Nephron progenitor cell (in vitro differentiated cells): ENCODE results near the gene SLF2.

Source experiments
- DNase-seq: peaks from one replicate; pipeline ENCODE4 v3.0.0; 2021
- H3K27ac Mint-ChIP-seq: 2 replicates; pipeline ENCODE4 v1.8.0; 2021; ENCODE audit warnings: mild to moderate bottlenecking, moderate library complexity, mixed read lengths
- H3K27me3 Mint-ChIP-seq: 2 replicates; pipeline ENCODE4 v1.8.0; 2021; ENCODE audit warnings: mild to moderate bottlenecking, low read depth, mixed read lengths; ENCODE audit not compliant: poor library complexity
- H3K36me3 Mint-ChIP-seq: 2 replicates; pipeline ENCODE4 v1.8.0; 2021; ENCODE audit warnings: low read depth, mixed read lengths
- H3K4me1 Mint-ChIP-seq: 2 replicates; pipeline ENCODE4 v1.8.0; 2021; ENCODE audit warnings: mixed read lengths
- H3K4me3 Mint-ChIP-seq: 2 replicates; pipeline ENCODE4 v1.8.0; 2021; ENCODE audit warnings: mild to moderate bottlenecking, moderate library complexity, mixed read lengths
- H3K9me3 Mint-ChIP-seq: 2 replicates; pipeline ENCODE4 v1.8.0; 2021; ENCODE audit warnings: mild to moderate bottlenecking, moderate library complexity, mixed read lengths
- TF ChIP-seq, protein P1 (sequence below): fragments of 200-600 bp; sonication (generic); IDR thresholded peaks from 2 replicates; pipeline ENCODE4 v1.5.0; 2021; ENCODE audit warnings: antibody characterized with exemption

The SLF2 gene

DNA sequence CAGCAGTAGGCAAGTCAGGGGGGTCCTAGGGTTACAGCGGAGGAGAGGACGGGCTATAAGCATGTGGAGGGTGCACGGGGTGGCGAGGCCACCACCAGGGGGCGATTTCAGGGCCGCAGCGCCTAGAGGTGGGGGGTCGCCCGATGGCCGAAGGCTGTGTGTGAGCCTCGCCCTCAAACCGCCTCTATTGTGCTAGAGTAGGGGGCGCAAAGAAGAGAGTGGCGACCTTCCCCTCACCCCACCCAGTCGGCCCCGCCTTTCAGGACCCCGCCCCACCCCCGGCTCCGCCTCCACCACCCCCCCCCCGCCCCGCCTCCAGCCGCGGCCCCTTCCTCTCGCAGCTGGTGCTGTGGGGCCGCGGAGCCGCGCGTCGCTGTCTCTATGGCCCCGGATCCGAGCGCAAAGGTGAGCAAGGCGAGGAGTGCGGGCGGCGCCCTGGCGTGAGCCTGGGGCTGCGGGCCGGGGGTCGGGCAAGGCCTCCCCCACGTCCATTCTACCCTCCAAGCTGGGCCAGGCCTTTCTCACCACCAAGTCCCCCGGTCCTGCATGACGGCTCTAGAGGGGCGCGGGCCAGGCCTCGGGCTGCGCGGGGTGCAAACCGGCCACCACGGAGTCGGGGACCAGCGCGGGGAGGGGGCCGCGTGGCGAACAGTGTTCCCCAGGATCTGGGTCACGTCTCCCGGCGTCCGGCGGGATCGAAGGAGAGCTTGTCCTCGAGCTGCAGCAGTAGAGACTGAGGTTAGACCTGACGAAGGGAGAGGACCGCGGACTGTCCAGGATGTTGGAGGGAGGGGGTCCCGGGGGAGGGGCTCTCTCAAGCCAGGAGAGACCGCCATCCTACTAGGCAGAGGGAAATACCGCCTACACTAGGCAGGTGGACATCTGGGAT, 56.7 kb downstream of the SLF2 start, which contains the start of gene SEMA4G:
Gene SEMA4G, plus strand, starts transcription at position 318 of the 889 bp plus-strand sequence. CDS start 3,409 bp downstream, outside the sequence.
- peak within 1 kb of the TSS; percentile 79 for H3K4me3 Mint-ChIP-seq
- peaks cover 5% of the 10 kb centered on the region for H3K27me3 Mint-ChIP-seq
- H3K36me3 Mint-ChIP-seq: peaks cover 7% of the 10 kb centered on the region
- DNase-seq: peak; percentile 82
- TF ChIP-seq, protein P1, sequence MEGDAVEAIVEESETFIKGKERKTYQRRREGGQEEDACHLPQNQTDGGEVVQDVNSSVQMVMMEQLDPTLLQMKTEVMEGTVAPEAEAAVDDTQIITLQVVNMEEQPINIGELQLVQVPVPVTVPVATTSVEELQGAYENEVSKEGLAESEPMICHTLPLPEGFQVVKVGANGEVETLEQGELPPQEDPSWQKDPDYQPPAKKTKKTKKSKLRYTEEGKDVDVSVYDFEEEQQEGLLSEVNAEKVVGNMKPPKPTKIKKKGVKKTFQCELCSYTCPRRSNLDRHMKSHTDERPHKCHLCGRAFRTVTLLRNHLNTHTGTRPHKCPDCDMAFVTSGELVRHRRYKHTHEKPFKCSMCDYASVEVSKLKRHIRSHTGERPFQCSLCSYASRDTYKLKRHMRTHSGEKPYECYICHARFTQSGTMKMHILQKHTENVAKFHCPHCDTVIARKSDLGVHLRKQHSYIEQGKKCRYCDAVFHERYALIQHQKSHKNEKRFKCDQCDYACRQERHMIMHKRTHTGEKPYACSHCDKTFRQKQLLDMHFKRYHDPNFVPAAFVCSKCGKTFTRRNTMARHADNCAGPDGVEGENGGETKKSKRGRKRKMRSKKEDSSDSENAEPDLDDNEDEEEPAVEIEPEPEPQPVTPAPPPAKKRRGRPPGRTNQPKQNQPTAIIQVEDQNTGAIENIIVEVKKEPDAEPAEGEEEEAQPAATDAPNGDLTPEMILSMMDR: peak; percentile 66
- H3K9me3 Mint-ChIP-seq: no peaks in the 10 kb centered on the region
- H3K27ac Mint-ChIP-seq: no peak within 1 kb of the TSS
- peaks cover 66% of the 10 kb centered on the region for H3K4me1 Mint-ChIP-seq

DNA sequence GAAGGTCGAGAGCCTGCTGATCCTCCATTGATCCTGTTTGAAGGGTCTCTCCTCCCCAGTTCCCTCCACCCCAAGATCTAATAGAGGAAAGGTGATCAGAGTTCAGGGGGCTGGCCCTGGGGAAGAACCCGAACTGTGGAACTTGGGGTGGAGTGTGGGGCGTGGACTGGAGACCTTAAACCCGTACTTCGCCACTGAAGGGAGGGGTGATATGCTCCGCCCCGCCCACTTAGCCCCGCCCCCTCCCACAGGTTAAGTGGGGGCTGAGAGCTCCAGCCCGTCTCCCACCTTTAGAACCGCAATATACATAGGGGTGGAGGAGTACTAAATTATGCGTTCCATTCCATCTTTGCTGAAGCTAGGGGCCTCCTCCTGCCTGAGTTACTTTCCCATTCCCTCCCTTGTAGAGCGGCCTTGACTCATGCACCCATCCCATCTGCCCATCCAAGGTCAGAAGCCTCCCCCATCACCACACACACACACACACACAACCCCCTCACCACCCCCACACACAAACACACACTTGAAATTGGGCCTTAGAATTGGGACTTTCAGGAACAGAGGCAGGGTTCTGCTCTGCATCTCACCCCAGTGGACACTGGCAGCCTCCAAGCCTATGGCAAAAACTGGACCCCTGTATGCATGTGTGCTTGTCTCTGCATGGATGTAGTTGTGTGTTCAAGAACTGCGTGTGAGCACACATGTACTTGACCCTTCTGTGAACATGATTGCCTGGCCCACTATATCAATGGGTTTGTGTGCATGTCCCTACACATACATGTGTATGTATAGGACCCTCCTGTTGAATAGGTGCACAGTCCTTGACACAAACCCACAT, 57.5 kb downstream of the SLF2 start:
- H3K36me3 Mint-ChIP-seq: peaks cover 6% of the 10 kb centered on the region

DNA sequence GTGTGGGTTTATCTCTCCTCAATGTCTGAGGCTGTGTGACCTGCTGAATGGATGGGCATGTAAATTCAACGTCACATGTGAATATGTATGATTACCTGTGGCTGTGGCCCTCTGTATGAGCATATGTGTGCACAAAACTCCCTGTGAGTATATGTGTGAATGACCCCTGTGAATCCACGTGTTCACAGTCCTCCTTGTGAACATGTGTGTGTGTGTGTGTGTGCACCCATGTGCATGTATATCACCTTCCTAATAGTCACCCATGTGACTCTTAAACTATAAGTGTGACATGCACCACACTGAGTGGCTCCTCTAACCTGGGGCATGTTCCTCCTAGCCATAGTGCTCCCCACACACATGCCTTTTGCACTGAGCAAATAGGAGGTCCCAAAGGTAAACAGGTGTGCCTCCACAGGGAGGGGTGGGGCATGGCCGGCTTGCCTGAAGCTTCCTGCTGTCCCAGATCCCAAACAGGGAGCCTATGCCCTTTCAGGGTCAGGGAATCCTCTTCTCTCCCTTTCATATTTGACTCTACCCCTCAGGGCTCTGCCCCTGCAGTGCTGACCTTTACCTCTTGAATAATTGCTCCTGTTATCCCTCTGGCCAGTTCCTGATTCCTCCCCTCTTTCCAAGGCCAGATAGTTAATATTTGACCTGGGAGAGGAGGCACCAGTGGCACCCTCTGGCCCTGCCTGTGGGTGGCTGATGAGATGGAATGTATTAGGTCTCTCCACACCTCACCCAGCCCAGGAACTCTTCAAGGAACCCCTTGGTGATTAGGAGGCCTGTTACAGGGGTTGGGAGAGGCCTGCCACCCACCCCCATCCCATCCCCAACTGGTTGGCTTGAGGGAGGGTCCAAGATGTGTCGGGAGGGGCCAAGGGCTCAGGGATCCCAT, 58.4 kb downstream of the SLF2 start:
- Mint-ChIP-seq H3K9me3 (no peaks in the 10 kb centered on the region), H3K36me3 (no peaks in the 10 kb centered on the region), H3K4me1 (peaks cover 66% of the 10 kb centered on the region), H3K27me3 (peaks cover 5% of the 10 kb centered on the region), H3K27ac (no peak overlapping the region), H3K4me3 (peak overlapping the region; percentile 79)
- DNase-seq: no peak
- TF ChIP-seq, protein P1: no peak

More for the DNA sequence above, 57.5 kb downstream of the SLF2 start:
- peaks cover 66% of the 10 kb centered on the region for H3K4me1 Mint-ChIP-seq
- TF ChIP-seq, protein P1: no peak
- peak overlapping the region; percentile 79 for H3K4me3 Mint-ChIP-seq
- peak; percentile 46 for DNase-seq
- no peaks in the 10 kb centered on the region for H3K9me3 Mint-ChIP-seq
- no peak overlapping the region for H3K27ac Mint-ChIP-seq
- H3K27me3 Mint-ChIP-seq: peaks cover 5% of the 10 kb centered on the region

DNA sequence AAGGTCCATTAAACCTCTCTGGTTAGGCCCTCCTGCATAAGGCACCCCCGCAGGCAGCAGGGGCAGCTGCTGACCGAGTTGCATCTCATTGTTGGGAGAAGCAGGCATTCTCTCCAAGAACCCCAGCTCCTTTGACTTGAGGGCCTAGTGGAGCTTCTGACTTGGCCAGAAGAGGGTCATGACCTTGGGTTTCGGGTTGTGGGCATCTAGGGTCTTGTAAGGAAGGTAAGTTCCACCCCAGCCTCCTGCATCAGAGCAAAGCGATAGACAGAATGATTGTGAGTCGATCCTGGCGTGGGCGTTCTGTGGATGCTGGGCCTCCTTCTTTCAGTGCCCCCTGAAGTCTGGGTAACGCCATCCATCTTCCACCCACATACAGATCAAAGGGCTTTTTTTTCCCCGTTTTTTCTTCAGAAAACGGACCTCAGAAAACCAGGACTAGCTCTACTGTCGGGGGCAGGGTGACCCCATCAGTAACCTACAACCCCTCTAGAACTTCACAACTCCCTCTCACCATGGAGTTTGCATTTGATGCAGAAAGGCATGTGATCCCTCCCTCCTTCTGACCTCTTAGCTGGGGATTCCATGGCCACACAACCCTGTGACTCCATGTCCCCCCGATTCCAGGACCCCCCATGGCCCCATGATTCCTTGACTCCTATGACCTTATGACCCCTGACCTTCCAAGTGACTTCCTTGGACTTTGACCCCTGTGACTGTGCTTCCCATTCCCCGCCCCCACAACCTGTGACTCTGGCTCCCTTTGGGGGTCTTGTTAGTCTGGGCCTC, 59.5 kb downstream of the SLF2 start:
- H3K27me3 Mint-ChIP-seq: peaks cover 5% of the 10 kb centered on the region
- DNase-seq: no peak
- H3K4me3 Mint-ChIP-seq: peak overlapping the region; percentile 18
- no peaks in the 10 kb centered on the region for H3K9me3 Mint-ChIP-seq
- TF ChIP-seq, protein P1: no peak
- H3K36me3 Mint-ChIP-seq: no peaks in the 10 kb centered on the region
- no peak overlapping the region for H3K27ac Mint-ChIP-seq
- peaks cover 55% of the 10 kb centered on the region for H3K4me1 Mint-ChIP-seq
